Transverse colon (tissue), 4 donors: ENCODE measurements around the gene PLXDC2.

Source experiments
- CTCF ChIP-seq, 5 experiments: fragments of 200-600 bp in 3 of 5; fragments of 450-650 bp in 2 of 5; sonication (generic) in 3 of 5; IDR thresholded peaks; 1 replicate in 2 of 5; 2 replicates in 3 of 5; pipeline ENCODE4 v1.5.1; 2016 to 2017; ENCODE audit warnings: antibody characterized with exemption in 5 of 5, inconsistent platforms in 3 of 5, mild to moderate bottlenecking in 2 of 5, moderate library complexity in 1 of 5
- POLR2A ChIP-seq: fragments of 450-650 bp; IDR thresholded peaks from one replicate; pipeline ENCODE4 v1.6.1; 2016; ENCODE audit warnings: antibody characterized with exemption, mild to moderate bottlenecking, moderate library complexity
- POLR2AphosphoS5 ChIP-seq, 3 donors: sonication (generic); formaldehyde crosslinking; IDR thresholded peaks; one replicate each; pipeline ENCODE4 v1.6.1; 2016; ENCODE audit warnings: antibody characterized with exemption in 3 of 3

- TF ChIP-seq CTCF (IDR thresholded peaks at IDR 0.05) (no peak), POLR2A (no peak), POLR2AphosphoS5 (IDR thresholded peaks at IDR 0.05) (no peak)
These were observed 293.4 kb downstream of the PLXDC2 start for GRCh38 chr10:20109613-20110012.
